Measurements from ENCODE around the gene TSC2.

The TSC2 gene

DNA sequence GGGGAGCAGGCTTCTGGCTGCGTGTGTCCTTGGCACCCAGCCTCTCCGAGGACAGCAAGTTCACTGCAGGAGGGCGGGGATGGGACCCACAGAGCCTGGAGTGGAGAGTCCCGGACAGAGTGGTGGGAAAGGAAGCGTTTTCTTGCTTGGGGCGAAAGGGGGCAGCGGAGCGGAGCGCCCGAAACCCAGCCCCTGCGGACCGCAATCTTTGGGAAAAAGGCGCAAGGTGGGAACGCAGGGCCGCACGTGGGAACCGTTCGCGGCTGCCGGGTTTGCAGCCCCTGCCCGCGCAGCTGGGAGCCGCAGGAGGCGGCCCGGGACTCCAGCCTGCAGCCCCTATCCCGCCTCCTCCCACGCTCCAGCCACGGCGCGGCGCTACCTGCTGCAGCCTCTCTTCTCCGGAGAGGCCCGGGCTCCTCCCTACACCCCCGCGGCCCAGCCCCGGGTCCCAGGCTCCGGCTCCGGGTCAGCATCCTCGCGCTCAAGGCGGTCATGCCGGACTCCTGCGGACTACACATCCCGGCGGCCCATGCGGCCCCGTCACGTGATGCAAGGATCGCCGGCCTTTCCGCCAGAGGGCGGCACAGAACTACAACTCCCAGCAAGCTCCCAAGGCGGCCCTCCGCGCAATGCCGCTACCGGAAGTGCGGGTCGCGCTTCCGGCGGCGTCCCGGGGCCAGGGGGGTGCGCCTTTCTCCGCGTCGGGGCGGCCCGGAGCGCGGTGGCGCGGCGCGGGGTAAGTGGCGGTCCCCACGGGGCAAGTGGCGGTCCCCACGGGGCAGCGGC, at the start of gene TSC2, which contains the start of gene NTHL1:
Gene TSC2 (plus strand): TSS at position 656 of the 786 bp plus-strand sequence. CDS start 631 bp downstream, outside the sequence.
Gene NTHL1 (minus strand): TSS at position 505 of the 786 bp plus-strand sequence. CDS start 11 bp downstream, at position 494.
- peak; percentile 93 for DNase-seq

DNA sequence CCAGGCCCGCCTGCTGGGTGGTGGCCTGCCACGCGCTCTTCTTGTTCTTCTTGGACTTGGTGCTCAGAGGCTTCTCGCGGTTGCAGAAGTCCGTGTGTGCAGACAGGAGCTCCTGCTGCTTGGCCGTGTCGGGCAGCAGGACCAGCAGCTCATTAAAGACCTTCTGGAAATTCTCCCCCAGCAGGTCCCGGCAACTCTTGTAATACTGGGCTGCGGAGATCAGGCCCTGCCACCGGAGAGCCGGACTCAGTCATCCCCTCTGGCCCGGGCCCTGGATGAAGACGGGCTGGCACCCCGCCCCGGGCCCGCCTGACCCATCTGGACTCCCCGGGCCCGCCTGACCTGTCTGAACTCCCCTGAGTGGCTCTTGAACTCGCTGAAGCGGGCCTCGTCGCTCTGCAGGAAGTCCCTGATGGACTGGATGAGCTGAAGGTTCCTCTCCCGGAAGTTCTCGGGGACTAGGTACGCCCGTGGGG, 49.4 kb upstream of the TSC2 start:
- DNase-seq, result no peak

DNA sequence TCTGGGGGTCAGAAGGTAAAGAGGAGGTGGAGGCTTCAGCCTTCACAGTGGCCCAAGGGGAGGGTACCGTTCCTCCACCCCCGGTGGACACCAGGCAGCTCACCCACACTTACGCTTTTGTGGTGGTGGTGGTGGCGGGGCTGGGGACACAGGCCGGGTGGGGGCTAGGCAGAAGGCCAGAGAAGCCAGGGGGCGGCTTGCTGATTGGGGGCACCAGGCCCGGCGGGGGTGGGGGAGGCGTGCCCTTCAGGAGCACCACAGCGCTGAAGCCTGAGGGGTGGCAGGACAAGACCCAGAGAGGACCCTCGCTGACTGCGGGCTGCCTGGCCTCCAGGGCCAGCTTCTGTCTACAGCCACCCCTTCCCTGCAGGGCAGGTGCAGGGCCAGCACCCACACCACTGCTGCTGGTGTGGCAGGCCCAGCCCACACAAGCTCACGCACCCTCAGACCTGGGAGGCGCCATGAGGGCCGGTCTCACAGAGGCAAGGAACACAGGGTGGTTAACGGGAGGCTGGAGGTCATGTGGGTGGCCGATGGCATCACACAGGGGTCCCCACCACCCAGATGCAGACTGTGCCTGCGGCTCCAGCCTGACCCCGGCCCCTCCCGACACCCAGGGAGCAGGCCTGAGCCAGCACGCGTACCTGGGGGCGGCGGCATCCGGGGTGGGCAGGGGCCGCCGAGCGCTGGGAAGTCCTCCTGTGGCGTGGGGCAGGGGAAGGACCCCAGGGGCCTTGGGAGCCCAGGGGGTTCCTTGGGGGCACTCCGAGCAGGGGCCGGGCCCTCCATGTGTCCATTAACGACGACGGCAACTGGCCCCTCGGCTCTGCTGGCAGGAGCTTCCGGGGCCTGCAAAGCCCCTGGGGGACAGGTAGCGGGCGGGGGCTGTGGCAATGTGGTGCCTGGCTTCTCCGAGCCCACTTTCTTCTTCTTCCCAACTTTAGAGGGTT, 48.7 kb upstream of the TSC2 start:
- DNase-seq, result no peak

DNA sequence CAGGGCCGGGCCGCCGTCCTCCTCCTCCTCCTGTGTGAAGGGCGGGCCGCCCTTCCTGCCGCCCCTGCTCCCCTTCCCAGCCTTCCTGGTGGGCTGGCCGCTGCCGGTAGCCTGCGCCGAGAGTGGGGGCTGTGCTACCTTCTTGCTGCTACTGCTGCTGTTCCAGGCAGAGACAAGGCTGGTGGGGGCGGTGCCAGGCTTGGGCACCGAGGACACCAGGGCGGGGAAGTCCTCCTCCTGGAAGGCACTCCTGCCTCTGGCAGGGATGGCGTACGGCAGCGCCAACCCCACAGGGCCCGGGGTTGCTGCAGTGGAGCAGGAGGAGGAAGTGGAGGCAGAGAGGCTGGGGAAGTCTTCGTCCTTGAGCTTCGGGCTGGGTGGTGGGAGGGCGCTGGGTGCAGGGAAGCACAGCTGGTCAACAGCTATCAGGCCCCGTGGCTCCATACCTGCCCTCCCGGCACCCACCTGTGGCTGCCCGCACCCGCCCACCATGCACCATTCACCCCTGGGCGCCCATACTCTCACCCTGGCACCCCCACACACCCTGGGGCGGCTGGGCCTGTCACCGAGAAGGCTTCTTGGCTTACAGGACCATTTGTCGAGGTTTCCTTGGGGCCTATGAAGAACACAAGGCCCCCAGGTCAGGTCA, 47.8 kb upstream of the TSC2 start:
- DNase-seq, result no peak

DNA sequence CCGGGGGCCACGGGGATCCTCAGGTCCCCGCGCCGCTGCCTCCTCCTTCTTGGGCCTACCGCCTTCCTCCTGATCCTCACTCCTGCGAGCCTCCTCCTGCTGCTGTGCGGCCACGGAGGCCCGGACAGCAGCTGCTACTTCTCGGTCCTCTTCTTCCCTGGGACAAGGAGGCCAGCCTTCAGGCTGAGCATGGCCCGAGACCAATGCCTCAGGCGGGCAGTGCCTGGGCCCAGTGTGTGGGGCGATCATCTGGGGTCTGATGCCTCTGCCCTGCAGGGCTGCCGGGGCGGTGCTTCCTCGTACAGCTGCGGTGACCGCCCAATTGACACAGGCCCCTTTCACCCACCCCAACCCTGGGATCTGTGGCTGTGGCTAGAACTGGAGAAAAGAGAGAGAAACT, 46.8 kb upstream of the TSC2 start:
- DNase-seq, result no peak

DNA sequence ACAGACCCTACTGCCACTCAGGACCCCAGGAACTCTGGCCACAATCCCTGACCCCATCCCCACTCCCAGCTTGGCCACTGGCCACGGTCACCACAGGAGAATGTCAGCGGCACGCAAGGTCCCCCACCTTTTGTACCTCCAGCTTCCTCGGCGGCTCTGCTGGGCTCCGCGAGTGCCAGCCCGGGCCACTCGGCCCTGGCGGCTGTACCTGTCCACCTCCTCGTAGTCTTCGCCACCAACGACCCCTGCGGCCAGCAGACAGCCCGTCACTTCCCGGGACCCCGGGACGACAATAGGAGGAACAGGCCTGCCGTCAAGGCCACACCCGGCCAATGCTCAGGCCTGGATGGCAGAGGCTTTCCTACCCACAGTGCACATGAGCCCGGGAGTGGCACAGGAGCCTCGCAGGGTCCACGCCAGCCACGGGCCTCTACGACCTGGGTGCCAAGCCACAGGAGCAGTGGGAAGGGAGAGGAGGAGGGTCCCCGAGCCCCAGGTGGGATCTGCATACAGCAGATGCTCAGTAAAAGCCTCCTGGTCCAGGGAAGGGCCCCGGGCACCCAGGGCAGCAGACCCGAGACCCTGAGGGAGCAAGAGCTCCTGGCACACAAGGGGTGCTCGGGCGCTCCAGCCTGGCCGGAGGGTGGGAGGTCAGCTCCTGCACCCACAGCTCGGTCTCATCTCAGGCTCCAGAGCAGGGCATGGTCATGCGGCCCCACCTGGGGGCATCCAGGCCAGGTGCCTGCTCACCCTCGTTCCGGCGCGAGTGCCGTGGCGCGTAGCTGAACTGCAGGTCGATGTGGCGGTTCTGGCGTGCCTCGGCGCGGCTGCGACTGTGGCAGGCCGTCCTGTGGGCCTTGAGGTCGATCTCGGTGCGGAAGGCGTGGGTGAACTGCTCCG, 46.1 kb upstream of the TSC2 start:
- no peak for DNase-seq

DNA sequence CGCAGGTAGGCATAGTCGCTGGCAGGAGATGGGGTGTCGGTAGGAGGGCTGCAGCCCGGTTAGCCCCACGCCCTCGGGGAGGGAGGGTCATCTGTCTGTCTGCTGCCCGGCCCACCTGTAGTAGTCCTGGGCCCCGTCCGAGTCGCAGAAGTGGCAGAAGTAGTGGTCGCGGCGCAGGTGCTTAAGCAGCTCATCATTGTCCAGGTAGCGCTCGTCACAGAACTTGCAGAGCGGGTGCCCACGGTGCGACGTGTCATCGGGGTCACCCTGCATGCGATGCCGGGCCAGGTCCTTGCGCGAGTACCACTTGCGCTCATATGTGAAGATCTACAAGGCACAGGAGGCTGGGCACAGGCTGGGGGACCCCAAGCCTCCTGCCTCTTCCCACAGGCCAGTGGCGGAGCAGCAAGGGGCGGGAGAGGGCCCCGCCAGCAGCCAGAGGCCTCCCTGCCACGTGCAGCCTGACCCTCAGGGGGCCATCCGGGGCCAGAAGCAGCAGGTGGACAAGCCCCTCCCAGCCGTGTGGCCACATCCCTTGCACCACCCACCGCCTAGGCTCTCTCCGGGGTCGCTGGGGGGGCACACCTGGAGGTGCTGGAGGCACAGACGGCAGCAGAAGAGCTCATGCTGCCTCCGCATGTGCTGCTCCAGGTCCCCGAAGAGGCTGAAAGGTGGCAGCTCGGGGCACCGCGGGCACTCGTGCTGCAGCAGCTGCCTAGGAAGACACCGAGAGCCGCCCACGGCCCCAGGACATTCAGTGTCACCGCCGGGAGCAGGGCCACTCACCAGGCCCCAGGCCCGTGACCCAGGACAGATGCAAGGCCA, 45.2 kb upstream of the TSC2 start:
- DNase-seq, result no peak

DNA sequence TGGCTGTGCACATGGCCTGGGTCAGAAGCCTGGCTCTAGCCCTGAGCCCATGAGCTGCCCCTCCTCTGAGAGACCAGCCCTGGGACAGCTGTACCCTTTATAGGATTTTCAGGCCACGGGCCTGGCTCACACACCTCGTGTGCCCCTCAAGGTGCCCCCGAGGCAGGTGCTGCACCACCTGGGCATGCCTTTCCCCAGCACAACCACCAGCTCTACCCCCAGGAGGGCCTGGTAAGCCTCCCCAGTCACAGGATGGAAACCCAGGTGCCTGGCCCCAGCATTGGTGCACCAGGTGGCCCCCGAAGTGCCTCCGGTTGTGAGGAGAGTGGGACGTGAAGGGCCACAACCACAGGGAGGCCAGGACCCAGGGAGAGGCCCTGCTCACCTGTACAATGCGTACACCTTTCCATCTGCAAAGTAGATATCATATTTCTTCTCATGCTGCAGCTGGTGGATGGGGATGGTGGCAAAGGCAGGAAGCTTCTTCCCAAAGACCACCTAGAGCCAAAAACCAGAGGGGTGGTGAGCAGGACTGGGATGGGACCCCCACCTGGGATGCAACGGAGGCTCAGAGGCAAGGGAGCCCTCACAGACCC, 44.5 kb upstream of the TSC2 start:
- DNase-seq, result no peak

DNA sequence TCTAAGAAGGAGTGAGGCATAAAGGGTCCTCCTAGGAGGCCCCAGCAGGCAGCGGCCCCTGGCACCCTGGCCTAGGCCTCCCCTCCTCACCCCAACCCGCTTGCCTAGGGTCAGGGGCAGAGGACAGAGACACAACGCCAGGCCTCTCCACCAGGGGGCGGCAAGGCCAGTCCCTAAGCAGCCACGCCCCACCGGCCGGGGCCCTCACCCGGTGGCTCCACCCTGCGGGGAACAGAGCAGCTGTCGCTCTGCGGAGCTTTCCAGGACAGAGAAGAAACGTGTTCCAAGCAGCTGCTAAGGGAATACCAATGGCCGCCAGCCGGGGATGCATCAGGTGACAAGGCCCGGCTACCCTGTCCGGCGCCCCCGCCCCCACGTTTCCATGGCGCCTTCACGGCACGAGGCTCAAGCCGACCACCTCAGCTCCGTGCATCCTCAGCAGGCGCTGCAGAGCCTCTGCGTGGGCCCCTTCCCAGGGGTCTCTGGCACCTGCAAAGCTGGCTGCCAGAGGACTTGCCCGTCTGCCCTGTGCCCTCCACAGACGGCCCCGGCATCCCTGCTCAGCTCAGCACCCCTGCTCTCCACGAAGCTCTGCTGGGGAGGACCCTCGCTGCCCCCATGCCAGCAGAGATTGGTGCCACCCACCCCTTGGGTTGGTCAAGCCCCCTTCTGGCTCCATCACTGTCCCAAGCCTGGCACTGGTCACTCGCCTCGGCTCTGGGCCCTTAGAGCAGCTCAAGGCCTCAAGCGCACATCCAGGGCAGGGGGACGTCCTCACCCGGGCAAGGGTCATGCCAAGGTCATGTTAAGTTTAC, 43.8 kb upstream of the TSC2 start:
- DNase-seq, result peak; percentile 85

DNA sequence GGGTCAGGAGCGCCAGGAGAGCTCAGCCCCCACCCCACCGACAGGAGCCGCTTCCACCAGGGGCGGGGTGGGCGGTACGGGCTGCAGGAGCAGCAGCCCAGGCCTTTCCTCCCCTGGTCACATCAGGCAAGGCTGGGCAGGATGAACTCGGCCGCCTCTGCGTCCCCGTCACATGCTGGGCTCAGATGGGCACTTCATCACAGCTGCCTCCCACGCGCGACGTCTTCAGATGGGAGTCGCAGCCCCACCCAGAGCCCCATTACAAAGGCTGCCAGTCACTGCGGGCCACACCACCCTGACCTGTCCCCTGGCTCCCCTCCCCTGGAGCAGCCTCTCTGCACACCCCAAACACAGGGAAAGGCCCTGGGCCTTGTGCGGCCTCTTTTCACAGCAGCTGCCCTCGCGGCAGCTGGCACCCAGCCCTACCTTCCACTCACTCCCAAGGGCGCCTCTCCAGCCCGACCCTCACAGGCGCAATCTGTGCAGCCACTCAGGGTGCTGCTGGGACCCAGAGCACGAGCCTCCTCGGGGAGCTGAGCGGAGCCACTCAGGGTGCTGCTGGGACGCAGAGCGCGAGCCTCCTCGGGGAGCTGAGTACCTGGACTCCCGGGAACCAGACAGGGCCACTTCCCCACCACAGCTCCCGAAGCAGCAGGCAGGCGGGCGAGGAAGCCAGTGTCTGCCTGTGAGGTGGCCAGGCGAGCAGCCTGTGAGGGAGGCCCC, 42.8 kb upstream of the TSC2 start:
- DNase-seq, result no peak

DNA sequence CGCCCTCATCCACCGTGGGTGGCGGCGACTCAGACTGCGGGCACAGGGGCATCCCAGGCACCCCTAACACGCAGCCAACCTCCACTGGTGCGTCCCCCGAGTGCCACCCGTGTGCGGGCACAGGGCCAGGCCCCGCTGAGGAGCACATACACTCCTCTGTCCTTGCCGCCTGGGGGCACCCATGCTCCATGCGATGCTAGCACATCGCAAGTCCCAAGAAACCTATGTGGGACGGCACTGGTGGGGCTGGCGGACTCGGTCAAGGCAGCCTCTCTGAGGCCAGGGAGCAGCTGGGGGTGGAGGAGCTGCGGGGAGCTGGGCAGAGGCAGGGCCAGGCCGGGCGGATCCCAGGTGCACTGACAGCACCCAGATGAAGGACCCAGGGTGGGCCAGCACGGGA, 42.1 kb upstream of the TSC2 start:
- DNase-seq, result no peak

DNA sequence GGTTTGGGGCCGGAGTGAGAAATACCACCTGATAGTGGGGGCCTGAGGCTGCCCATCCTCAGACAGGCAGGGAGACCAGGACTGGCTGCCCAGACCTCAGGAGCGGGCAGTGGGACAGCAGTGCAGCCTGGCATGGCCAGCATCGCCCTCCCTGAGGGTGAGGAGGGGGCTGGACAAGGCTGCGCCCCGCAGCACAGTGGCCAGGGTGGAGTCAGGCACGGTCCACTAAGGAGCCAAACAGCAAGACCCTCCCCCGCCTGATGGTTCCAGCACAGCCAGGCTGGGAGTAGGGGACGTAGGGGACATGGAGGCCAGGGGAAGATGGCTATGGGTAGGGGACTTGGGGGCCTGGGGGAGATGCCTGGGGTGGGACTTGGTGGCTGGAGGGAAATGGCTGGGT, 41.5 kb upstream of the TSC2 start:
- no peak for DNase-seq

DNA sequence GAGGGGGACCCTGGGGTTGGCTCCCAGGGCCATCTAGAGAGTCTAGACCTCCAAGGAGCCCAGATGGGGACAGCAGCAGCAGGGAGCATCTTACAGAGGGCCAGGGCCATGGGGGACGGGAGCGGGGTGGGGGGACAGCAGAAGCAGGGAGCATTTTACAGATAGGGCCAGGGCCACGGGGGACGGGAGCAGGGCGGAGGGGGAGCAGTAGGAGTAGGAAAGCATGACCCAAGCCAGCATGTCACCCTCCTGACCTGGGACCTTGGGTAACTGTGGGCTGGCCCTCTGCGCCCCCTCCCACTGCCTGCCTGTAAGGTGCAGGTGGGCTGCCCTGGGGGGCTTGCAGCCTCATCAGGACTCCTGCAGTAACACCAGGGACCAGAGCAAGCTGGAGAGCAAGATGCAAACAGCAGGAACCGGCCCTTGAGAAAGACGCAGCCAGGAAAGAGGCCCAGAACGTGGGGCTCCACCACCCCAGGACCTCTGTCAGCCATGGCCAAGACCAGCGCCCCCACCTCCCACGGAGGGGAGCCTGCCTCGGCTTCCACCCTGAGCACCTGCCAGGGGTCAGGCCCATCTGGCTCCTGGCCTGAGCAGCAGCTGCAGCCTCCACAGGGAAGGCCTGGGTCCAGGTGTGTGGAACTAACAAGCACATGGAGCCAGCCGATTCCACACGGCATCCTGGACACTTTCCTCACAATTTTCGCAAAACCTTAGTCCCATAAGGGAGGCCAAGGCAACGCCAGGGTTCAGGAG, 40.5 kb upstream of the TSC2 start:
- DNase-seq, result no peak

DNA sequence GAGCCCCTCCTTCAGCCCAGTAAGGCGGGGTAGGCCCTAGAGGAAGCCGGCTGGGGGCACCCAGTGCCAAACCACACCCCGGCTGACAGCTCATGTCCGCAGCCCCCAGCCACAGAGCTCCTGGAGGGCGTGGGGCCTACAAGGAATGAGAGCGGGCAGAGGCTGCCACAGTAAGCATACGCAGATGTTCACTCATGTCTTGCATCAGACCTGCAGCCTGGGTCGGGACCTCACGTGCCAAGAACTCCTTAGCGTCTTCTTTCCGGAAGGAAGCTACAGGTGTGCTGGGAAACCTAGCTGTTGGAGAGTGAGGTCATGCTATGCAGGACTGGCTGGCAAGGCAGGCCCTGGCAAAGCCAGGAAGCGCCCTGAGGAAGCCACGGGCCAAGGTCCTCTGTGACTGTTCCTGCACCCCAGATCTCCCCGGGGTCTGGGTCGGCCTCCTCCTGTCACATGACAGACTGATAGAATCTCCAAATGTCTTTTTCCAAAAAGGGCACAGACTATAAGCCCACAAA, 39.7 kb upstream of the TSC2 start:
- DNase-seq, result no peak

DNA sequence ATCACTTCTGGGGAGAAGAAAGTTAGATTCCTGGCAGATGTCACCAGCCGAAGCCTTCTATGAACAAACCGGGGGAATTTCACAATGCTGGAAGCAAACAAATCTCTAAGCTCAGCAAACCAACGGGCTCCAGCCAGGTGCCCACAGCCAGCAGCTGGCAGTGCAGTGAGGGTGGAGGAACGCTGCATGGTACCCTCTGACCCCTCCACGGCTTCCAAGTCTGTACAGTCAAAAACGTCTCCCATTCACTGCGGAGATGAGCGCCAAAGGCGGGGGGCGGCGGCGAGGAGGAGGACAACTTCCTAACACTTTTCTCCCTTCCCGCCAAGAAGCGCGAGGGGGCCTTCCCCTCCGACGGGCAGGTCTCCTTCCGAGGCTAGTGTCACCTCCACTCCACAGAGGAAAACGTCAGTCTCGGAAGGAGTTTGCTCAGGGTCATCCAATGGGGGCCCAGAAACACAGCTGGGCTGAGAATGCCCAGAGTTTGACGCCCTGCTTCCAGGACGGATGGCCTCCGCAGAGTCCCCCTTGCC, 39.1 kb upstream of the TSC2 start:
- no peak for DNase-seq

DNA sequence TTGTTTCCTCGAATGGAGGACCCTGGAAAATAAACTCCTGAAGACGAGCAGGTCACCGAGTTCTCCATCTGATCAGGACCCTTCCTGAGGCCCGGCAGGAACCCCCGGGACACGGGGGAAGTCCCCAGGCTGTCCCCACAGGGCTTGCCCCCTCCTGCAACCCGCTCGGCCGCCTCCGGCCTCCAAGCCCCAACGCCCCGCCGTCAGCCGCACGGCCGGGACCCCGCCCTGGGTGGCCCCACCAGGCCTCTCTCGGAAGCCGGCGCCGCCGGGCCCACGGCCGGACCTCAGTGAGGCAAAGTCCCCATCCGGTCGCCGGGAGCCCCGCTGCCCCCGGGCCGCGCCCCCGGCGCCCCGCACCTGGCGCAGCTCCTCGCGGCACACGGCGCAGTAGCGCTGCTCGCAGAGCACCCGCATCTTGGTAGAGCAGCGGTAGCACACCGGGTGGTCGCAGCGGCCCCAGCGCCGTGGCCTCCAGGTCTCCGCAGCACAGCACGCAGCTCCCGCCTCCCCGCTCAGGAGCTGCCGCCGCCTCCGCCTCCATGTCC, 38.5 kb upstream of the TSC2 start:
- no peak for DNase-seq

DNA sequence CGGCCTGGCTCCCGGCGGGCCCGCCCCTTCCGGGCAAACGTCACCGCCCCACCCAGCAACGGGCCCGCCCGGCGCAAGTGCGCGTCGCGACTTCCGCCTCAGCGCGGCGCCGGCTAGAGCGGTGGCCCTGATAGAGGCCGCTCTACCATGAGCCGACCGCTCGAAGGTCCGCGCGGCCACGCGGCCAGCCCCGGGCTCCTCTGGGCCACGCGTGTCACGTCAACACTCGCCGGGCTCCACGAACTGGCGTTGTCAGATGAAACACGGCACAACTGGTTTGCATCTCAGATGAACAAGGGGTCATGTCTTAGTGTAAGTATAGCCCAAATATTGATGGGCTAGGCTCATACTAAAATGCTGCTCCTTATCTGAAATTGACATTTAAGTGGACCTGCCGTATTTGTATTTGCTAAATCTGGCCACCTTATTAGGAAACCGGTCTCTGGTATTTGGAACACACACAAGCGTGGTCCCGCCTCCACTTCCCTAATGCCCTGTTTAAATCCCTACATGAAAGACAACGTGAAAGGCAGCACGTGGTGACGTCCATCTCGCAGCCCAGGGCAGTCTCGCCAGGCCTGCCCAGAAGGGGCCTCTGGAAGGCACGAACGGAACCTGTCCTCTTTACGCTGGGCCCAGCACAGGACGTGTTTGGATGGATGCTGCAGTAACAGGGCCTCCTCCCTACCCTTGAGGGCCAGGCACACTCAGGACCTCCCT, 37.8 kb upstream of the TSC2 start, which contains the start of gene ZNF598:
Gene ZNF598 (minus strand): TSS at position 31 of the 720 bp plus-strand sequence.
- peak; percentile 74 for DNase-seq

Data from activated gamma-delta T cell treated with Interleukin-2 at 50 U/mL for 16 hours (primary cell).